Measurements from ENCODE around the gene BRSK2.

GRCh38 chr11:1502954-1503707, 113.4 kb downstream of the BRSK2 start:
- TF ChIP-seq, protein P1, sequence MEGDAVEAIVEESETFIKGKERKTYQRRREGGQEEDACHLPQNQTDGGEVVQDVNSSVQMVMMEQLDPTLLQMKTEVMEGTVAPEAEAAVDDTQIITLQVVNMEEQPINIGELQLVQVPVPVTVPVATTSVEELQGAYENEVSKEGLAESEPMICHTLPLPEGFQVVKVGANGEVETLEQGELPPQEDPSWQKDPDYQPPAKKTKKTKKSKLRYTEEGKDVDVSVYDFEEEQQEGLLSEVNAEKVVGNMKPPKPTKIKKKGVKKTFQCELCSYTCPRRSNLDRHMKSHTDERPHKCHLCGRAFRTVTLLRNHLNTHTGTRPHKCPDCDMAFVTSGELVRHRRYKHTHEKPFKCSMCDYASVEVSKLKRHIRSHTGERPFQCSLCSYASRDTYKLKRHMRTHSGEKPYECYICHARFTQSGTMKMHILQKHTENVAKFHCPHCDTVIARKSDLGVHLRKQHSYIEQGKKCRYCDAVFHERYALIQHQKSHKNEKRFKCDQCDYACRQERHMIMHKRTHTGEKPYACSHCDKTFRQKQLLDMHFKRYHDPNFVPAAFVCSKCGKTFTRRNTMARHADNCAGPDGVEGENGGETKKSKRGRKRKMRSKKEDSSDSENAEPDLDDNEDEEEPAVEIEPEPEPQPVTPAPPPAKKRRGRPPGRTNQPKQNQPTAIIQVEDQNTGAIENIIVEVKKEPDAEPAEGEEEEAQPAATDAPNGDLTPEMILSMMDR (conservative IDR thresholded peaks at IDR 0.05 in 1 of 2, IDR thresholded peaks at IDR 0.05 in 1 of 2; ENCODE audit: extremely low read depth in 1 of 2, insufficient read depth in 1 of 2, low read depth in 1 of 2, low read length in 2 of 2), result no peak
- no peak for TF ChIP-seq EZH2 (IDR thresholded peaks at IDR 0.05; ENCODE audit: borderline replicate concordance, low read length)
